Medulla oblongata (tissue), 1 donor: ENCODE results near the gene PPP2R2B.

Experiments used
- DNase-seq: peaks from one replicate; pipeline ENCODE4 v3.0.0-alpha.2; 2015; ENCODE audit errors: extremely low spot score

PPP2R2B gene

GRCh38 chr5:146827901-146828300 is 50.7 kb downstream of the PPP2R2B start:
- no peak for DNase-seq

- no peak for DNase-seq
Observed at GRCh38 chr5:146825033-146825432, 53.5 kb downstream of the PPP2R2B start.

DNA sequence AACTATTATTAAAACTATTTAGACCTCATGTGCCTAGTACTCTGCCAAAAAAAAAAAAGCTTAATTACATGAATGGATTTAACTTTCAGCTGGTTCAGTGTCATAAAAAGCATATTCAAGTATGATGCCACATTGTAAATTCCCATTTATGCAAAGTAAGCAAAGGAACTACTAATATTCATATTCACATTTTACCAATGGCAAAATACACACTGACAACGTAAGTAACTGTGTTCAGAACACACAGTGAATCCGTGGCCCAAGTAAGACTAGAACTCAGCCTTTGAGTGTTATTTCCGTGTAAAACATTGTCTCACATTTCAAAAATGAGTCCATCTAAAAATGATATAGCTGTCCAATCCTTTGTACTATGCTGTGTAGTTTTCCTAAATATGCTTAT is 56.8 kb downstream of the PPP2R2B start:
- DNase-seq, result no peak

DNA sequence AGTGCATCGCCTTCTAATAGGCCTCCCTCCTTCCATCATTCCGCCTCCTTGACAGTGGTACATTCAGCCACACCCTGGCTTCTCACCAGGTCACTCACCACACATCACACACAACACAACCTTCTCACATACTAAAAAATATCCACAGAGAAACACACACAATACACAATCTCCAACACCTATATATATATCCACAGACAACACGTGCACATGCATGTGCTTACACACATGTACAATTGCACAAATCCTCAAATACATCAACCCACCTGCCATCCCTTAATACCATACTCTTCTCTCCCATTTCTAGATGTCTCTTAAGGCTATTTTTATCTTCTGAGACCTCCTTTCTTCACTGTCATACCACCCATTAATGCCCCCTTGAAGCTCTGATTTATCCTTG is 57.6 kb downstream of the PPP2R2B start:
- DNase-seq, result no peak

GRCh38 chr5:146818822-146819221 is 59.7 kb downstream of the PPP2R2B start:
- DNase-seq, result no peak

GRCh38 chr5:146817973-146818372 is 60.6 kb downstream of the PPP2R2B start:
- no peak for DNase-seq

GRCh38 chr5:146816775-146817387 is 61.7 kb downstream of the PPP2R2B start:
- no peak for DNase-seq

DNA sequence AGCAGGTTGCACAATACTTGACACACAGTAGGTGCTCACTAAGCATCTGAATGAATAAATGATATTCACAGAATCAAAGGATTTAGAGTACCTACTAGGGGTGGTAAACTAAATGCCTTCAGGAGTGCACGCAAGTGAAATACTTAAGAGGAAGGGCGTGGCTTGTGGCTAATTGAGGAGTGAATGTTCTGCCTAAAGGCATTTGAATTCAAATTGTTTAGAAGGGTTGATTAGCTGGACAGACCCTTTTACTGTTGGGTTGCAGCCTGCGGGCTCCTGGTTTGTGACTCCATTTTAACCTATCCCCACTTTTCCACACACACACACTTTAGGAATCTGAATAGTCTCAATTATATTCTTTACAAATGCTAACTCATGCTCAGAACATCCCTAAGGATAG is 63.1 kb downstream of the PPP2R2B start:
- DNase-seq, result no peak

GRCh38 chr5:146813346-146814157 is 65.0 kb downstream of the PPP2R2B start:
- peak; percentile 53 for DNase-seq

GRCh38 chr5:146805081-146805480 is 73.5 kb downstream of the PPP2R2B start:
- no peak for DNase-seq

- DNase-seq, result no peak
Observed at GRCh38 chr5:146802945-146803522, 75.5 kb downstream of the PPP2R2B start.

- DNase-seq, result no peak
Observed at GRCh38 chr5:146799671-146800070, 78.9 kb downstream of the PPP2R2B start.

DNA sequence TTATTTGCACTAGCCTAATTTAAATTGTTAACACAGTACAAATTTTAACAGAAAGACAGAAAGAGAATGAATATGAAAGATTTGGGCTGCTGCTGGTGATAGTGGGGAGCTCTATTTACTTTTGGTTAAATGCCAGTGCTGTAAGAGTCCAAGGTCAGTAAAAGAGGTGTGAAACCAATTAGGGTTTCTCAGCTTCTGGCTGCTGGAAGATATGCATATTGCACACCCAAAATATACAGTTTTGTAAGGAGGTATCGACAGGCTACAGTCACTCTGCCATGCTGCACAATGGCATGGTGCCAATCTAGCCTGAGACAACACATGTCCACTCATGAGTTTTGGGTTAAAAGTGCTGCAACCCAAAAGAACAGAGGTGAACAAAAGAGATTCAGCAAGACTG is 79.3 kb downstream of the PPP2R2B start:
- DNase-seq, result no peak

DNA sequence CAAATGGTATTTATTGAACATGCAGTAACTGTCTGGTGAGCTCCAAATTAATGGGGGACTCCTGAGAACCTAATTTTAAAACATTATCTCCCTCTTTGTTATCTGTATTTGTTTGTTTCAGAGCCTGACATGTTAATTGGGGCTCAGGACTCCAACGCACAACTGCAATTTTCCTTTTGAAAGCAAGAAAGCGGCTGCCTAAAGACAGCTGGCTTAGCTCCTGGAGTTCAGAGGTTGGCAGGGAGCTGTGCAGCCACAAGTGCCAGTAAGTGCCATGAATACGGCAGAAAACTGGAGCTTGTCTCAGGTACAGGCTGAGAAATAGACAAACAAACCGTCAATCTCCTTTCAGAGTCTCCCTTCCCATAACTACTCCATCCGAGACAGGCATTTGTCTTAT is 80.9 kb downstream of the PPP2R2B start:
- DNase-seq, result peak; percentile 45

DNA sequence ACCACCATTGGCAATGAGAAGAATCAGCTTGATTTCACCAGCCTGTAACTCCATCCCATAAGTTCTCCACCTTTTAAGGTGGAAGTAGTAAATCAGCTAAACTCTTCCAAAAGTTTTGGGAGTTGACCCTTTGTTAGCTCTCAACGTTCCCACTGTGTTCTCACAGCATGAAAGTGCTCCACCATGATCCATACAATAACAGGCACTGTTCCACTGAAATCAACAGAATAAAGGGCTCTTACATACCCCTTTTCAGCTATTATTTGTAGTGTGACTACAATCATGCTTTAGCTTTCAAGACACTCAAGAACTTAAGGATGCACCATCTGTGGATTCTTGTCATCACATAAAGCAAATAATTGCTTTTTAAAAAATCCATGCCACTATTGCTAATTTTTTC is 81.6 kb downstream of the PPP2R2B start:
- DNase-seq, result no peak

DNA sequence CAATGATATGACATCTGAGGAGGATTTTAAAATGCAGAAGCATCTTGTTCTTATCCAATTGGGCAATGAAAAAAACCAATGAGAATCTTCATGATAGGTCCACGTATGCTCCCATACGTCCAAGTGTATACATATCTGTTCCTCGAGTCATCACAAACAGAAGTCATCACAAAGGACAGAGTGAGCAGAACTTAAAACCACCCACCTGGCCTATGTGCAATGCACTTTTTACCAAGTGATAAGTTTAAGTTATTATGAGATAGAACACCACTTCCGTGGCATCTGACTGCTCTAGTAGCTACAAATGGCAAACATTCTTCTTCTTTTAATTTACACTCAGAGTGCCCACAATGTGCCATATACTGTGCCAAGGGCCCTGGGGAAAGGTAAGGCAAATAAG is 82.4 kb downstream of the PPP2R2B start:
- DNase-seq, result no peak

DNA sequence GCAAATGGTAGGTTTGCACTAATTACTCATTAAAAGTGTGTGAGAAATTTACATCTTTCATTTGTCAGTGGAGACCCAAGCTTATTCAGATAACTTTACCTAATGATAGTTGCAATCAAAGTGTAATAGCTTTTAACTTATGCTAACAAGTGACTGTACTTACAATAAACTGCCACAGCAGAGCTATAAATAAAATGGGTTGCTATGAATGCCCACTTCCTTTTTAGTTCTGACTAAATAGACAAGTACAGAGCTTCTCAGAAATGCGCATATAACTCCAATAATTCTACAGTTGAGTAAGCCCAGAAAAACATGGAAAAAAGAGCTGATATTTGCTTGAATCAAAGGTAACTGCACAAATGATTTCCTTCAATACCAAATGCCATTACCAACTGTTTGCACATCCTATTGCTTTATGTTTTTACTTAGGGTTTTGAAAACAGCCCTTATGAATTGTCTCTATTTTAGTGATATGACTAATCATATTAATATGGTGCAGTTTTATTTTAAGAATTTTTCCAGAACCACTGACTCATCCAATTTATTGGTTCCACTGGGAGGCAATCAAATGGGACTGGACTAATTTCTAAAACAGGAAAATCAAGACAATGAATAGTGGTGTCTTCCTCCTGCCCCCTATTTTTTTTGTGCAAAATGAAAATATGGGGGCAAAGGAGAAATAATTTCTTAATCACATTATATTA is 84.1 kb downstream of the PPP2R2B start:
- no peak for DNase-seq

GRCh38 chr5:146793709-146794108 is 84.8 kb downstream of the PPP2R2B start:
- DNase-seq, result no peak

DNA sequence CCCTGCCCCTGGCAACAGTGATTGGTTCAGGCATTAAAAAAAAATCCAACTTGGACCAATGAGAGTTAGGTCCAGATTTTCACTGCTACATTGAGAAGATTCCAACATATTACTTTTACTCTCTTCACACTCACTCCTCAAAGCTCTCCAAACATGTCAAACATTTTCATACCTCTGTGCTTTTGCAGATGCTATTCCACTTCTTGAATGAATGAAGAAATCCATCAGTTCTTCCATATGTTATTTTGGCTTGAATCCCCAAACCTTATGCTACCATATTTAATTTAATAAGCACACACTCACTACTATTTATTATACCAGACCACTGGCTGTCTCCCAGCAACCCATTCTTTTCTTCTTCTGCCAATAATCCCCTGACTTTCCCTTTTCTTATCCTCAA is 87.1 kb downstream of the PPP2R2B start:
- DNase-seq, result no peak

GRCh38 chr5:146789712-146790653 is 88.6 kb downstream of the PPP2R2B start:
- no peak for DNase-seq

- DNase-seq, result no peak
Observed at GRCh38 chr5:146788898-146789297, 89.7 kb downstream of the PPP2R2B start.
